ENCODE measurements around the gene CNNM1.

CNNM1 gene

GRCh38 chr10:99329304-99329553 lies at the start of gene CNNM1:
TSS of gene CNNM1 (plus strand) at chr10:99329356. CDS start at chr10:99329388, 32 bp downstream.
- DNase-seq (ENCODE audit: low read depth, low spot score) = no peak

GRCh38 chr10:99279626-99280111 lies 49.5 kb upstream of the CNNM1 start:
- DNase-seq (ENCODE audit: low read depth, low spot score) = no peak

- no peak for DNase-seq (ENCODE audit: low read depth, low spot score)
These were observed 48.7 kb upstream of the CNNM1 start for GRCh38 chr10:99280472-99280871.

GRCh38 chr10:99285881-99286280 lies 43.3 kb upstream of the CNNM1 start:
- DNase-seq (ENCODE audit: low read depth, low spot score) = no peak

- DNase-seq (ENCODE audit: low read depth, low spot score) = no peak
These were observed 38.9 kb upstream of the CNNM1 start for GRCh38 chr10:99290306-99290705.

- DNase-seq (ENCODE audit: low read depth, low spot score) = no peak
These were observed 37.0 kb upstream of the CNNM1 start for GRCh38 chr10:99292159-99292558.

GRCh38 chr10:99296605-99297004 lies 32.6 kb upstream of the CNNM1 start:
- DNase-seq (ENCODE audit: low read depth, low spot score) = no peak

GRCh38 chr10:99297033-99297432 lies 32.1 kb upstream of the CNNM1 start:
- no peak for DNase-seq (ENCODE audit: low read depth, low spot score)

- DNase-seq (ENCODE audit: low read depth, low spot score) = no peak
These were observed 25.0 kb upstream of the CNNM1 start for GRCh38 chr10:99303899-99304861.

- no peak for DNase-seq (ENCODE audit: low read depth, low spot score)
These were observed 24.3 kb upstream of the CNNM1 start for GRCh38 chr10:99304862-99305229.

GRCh38 chr10:99312501-99312900 lies 16.7 kb upstream of the CNNM1 start:
- DNase-seq (ENCODE audit: low read depth, low spot score) = no peak

GRCh38 chr10:99315853-99316252 lies 13.3 kb upstream of the CNNM1 start:
- no peak for DNase-seq (ENCODE audit: low read depth, low spot score)

GRCh38 chr10:99316374-99316773 lies 12.8 kb upstream of the CNNM1 start:
- DNase-seq (ENCODE audit: low read depth, low spot score) = no peak

GRCh38 chr10:99318048-99318447 lies 11.1 kb upstream of the CNNM1 start:
- no peak for DNase-seq (ENCODE audit: low read depth, low spot score)

GRCh38 chr10:99318475-99318874 lies 10.7 kb upstream of the CNNM1 start:
- no peak for DNase-seq (ENCODE audit: low read depth, low spot score)

- no peak for DNase-seq (ENCODE audit: low read depth, low spot score)
These were observed 3.9 kb upstream of the CNNM1 start for GRCh38 chr10:99325281-99325680.

- DNase-seq (ENCODE audit: low read depth, low spot score) = no peak
These were observed 2.3 kb upstream of the CNNM1 start for GRCh38 chr10:99326871-99327270.

GRCh38 chr10:99328579-99329303 lies 415 bp upstream of the CNNM1 start:
- DNase-seq (ENCODE audit: low read depth, low spot score) = no peak

GRCh38 chr10:99329554-99330346 lies 594 bp downstream of the CNNM1 start:
- DNase-seq (ENCODE audit: low read depth, low spot score) = no peak

GRCh38 chr10:99330347-99330924 lies 1.3 kb downstream of the CNNM1 start:
- no peak for DNase-seq (ENCODE audit: low read depth, low spot score)

- no peak for DNase-seq (ENCODE audit: low read depth, low spot score)
These were observed 2.1 kb downstream of the CNNM1 start for GRCh38 chr10:99331207-99331803.
